ENCODE measurements around the gene IGF2R.
"Not testable (repeated sequence)": the region's sequence is repeated elsewhere in the genome, so short reads cannot be mapped to it uniquely, and the experiment has no call there.

The IGF2R gene

GRCh38 chr6:160078883-160079685, 110.2 kb downstream of the IGF2R start:
- DNase-seq, result no peak

DNA sequence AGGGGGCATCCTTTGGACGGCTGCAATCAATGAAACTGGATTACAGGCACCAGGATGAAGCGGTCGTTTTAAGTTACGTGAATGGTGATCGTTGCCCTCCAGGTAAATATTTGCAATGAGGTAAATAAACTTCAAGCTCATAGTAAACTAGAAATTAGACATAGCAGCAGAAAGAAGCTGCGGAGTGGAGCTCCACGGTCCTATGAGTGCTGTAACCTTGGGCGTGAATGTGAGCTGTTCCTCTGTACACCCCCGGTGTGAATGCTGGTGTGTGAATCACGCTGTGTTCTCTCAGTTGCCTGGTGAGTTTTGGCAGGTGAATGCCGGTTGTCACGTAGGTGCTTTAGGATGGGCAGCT, 110.8 kb downstream of the IGF2R start:
- DNase-seq, result no peak

GRCh38 chr6:160080097-160080496, 111.2 kb downstream of the IGF2R start:
- no peak for DNase-seq

GRCh38 chr6:160081398-160081797, 112.5 kb downstream of the IGF2R start:
- DNase-seq, result no peak

- DNase-seq, result no peak
Measured at GRCh38 chr6:160082627-160083026, 113.7 kb downstream of the IGF2R start.

DNA sequence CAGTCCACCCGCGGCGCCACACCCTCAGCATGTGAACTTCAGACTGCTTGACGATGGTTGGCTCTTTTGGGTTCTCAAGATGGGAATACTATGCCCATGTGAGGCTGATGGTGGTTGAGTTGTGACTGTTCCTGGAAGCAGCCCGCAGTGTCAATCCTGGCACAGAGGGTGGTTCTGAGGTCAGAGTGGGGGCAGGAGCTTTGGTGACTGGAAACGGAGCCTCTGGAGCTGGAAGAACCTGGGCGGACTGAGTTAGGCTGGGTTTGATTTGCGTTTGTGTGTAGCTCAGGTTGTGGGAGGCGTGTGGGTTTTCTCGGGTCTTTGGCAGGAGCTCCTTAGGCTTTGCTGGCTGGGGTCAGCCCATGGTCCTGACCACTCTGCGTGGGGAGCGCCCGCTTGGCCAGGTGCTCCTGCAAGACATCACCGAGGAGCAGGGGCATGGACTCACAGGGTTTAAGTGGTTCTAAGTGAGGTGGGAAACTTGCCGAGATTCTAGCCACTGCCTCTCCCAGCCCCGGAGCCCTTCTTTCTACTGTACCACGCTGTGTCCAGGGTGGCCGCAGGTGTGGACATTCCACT, 115.4 kb downstream of the IGF2R start:
- no peak for DNase-seq

- no peak for DNase-seq
Measured at GRCh38 chr6:160085226-160085625, 116.3 kb downstream of the IGF2R start.

GRCh38 chr6:160085713-160086505, 117.0 kb downstream of the IGF2R start:
- DNase-seq, result no peak

DNA sequence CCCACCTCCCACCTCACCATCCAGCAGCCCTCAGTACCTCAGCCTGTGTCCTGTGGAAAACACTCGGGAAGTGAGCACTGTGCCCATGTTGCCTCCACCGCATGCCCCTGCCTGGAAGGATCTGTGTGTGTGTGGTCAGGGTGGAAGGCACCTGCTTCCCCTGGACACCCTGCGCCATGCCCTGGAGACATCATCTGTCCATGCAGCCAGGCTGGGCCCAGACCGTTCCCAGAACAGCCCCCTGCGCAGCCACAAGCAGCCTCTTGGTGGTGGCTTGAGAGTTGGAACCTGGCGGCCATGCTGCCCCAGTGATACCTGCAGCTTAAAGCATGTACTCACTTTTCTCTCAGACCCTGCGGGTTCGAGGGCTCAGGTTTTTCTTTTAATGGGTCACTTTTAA, 117.9 kb downstream of the IGF2R start:
- DNase-seq, result no peak

- peak; percentile 26 for DNase-seq
Measured at GRCh38 chr6:160088069-160088783, 119.3 kb downstream of the IGF2R start.

DNA sequence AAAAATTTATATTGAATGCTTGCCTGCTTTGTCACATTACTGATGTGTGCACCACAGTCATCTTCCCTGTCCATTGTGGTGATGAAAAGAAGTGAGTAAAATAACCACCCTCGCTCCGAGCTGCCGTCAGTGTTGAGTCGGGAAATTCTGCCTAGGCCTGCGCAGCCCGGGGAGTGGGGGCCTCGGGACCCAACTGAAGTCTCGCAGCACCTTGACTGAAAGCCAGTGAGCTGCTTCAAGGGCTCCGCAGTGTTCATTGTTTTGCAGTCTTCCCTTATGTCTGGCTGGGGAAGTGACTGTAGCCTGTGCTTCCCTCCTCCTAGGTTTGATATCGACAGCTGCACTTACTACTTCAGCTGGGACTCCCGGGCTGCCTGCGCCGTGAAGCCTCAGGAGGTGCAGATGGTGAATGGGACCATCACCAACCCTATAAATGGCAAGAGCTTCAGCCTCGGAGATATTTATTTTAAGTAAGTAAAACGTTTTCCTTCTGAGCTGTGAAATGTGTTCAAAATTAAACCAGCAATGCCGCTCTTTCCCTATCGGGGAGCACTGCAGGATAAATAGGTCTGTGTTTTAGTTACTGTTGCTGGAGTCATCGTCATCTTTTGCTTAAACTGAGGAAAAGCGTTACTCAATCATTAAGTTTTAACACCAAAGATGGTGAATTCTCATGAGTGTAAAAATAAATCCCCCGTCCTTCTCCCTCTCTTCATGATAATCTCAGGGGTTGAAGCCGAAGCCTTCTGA, 120.1 kb downstream of the IGF2R start:
- DNase-seq, result no peak

DNA sequence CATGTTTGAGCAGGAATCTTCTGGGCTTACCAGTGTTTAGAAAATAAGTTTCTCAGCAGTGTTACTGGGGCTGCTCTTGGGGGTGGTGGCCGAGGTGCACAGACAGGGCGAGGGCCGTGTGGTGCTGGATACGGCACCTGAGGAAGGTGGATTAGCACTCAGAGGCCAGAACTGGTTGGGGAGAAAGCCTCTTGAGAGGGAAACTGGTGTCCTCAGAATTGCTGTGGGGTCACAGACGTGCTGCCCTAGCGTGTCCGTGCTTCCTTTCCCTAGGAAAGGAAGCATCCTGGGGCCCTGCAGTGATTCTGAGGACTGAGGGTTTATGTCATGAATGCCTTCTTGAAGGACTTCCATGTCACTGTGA, 120.6 kb downstream of the IGF2R start:
- DNase-seq, result no peak

- DNase-seq, result not testable (repeated sequence)
Measured at GRCh38 chr6:160090442-160091239, 121.8 kb downstream of the IGF2R start.

GRCh38 chr6:160092176-160092575, 123.3 kb downstream of the IGF2R start:
- not testable (repeated sequence) for DNase-seq

DNA sequence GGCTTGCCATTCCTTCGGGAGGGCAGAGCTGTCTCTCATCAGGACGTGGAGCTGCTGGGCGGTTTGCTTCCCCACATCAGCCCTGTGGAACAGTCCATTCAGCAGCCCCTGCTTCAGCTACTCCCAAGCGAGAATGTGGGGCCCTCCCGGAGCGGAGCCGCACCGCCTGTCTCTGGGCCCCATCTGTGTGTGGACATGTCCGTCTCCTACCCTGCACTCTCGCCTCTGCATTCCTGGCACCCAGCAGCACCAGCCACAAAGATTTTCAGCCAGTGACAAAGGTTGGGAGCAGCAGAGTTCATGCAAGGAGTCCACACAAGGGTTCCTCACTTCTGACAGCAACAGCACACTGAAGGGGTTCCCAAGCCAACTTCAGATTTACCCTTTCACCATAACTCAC, 123.7 kb downstream of the IGF2R start:
- DNase-seq, result no peak

- no peak for DNase-seq
Measured at GRCh38 chr6:160093061-160093460, 124.2 kb downstream of the IGF2R start.

DNA sequence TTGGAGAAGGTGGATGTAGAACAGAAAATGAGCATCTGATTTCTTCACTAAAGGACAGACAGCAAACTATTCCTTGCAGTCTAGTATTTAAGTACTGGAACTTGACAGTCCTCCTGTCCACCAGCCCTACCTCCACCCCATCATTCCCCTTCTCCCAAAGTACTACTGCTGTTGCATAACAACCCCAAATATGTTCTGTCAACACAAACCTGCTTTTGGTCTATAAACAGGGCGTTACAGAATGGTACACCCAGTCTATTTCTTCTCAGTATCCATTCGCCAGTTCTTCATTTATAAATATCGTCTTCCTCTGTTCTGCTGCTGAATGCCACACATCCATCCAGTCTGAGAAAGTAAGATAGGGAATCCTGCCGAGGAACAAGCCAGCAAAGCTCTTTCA, 125.1 kb downstream of the IGF2R start:
- no peak for DNase-seq

DNA sequence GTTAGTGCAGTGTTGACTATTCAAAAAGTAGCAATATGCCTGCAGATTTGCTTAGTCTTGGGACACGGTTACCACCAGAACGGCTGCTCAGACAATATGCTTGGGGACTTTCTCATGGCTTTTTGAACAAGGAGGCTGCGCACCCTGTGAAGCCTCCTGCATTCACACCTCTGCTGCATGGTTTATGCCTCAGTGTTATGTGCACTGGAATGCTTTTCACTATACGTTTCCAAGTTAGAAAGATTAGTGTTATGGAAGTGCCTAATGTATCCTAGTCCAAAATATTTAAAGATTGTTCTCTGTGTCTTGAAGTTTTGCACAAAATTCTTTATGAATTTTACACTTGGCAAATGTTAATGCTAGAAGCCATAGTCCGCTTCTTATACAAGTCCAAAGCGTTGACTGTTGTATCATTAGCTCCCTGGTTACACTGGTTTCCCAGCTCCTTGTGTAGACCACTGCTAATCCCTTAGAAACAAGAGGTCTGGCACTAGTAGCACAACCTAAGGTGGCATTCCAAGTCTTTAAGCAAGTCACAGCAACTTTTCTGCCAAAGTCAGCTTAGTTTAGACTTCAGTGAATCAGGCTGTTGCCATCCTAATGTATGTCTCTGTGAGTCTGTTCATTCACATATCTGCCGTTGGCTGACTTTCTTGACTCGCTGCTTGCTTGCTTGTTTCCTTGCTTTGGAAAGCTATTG, 126.4 kb downstream of the IGF2R start:
- DNase-seq, result no peak

- DNase-seq, result peak; percentile 99
Measured at GRCh38 chr6:160101277-160102205, 132.7 kb downstream of the IGF2R start.

DNA sequence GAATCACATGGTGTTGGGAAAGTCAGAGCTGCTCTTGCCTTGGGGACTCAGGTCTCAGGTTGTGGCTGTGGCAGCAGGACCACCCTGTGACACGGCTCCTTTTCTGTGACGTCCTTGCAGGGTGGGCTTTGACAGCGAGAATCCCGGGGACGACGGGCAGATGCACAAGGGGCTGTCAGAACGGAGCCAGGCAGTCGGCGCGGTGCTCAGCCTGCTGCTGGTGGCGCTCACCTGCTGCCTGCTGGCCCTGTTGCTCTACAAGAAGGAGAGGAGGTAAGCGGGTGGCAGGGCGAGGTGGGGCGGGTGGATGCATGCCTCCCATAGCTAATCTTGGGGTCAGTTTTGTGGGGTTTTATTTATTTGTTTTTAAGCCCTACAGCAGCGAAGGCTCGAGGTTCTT, 133.5 kb downstream of the IGF2R start:
- no peak for DNase-seq

Data from OCI-M1 (cell line).